Measurements from ENCODE around the gene SWT1. TPM values are rescaled to one million over a fixed set of nuclear protein-coding genes. Genes with fewer than 3 reads are reported as not detected.

The SWT1 gene
- total and polyA plus RNA-seq, 9 of the 15 experiments (the other 6 are each of a cell fraction or from before 2014, with no cell fraction given), result 1.5 to 3.4 (median 2.3) TPM

- TF ChIP-seq THAP12 (CRISPR knock-in tag; IDR thresholded peaks at IDR 0.05), result no peak
- TF ChIP-seq GATA2 (CRISPR knock-in tag; IDR thresholded peaks at IDR 0.05), result no peak
- TF ChIP-seq TEAD4 (IDR thresholded peaks at IDR 0.05; ENCODE audit: low read length), result no peak
- no peak for TF ChIP-seq TEAD4 (CRISPR knock-in tag; IDR thresholded peaks at IDR 0.05; ENCODE audit: borderline replicate concordance)
- no peak for TF ChIP-seq NFXL1 (CRISPR knock-in tag; IDR thresholded peaks at IDR 0.05)
- TF ChIP-seq KAT7 (CRISPR knock-in tag; IDR thresholded peaks at IDR 0.05; ENCODE audit: borderline replicate concordance), result no peak
- TF ChIP-seq ASH1L (IDR thresholded peaks at IDR 0.05; ENCODE audit: borderline replicate concordance, low read depth, partially characterized antibody), result no peak
- peak; percentile 100 for TF ChIP-seq NFIC (IDR thresholded peaks at IDR 0.05)
- TF ChIP-seq EZH2 (IDR thresholded peaks at IDR 0.05; ENCODE audit: borderline replicate concordance, low read depth, low read length), result no peak
- no peak for TF ChIP-seq ZNF445 (CRISPR knock-in tag; IDR thresholded peaks at IDR 0.05; ENCODE audit: low read depth)
- TF ChIP-seq TEAD2 (tag; IDR thresholded peaks at IDR 0.05), result no peak
- TF ChIP-seq FOXJ3 (CRISPR knock-in tag; IDR thresholded peaks at IDR 0.05), result no peak
- TF ChIP-seq CREB3 (tag; conservative IDR thresholded peaks at IDR 0.05; ENCODE audit: low read depth), result no peak
- TF ChIP-seq ZNF583 (CRISPR knock-in tag; IDR thresholded peaks at IDR 0.05), result no peak
- TF ChIP-seq BCLAF1 (IDR thresholded peaks at IDR 0.05; ENCODE audit: borderline replicate concordance in 1 of 2, control insufficient read depth in 1 of 2, low read depth in 2 of 2, low read length in 1 of 2), result no peak
- peak; percentile 1 to 100 for TF ChIP-seq AFF1 (IDR thresholded peaks at IDR 0.05; ENCODE audit: low read depth in 1 of 2, partially characterized antibody in 2 of 2)
- TF ChIP-seq SP2 (IDR thresholded peaks at IDR 0.05; ENCODE audit: extremely low read depth, low read depth, low read length, poor library complexity, severe bottlenecking), result no peak
Measured at GRCh38 chr1:185284116-185284515, 127.1 kb downstream of the SWT1 start (continued).
